ENCODE data around the gene FARSB. TPM values are rescaled to one million over a fixed set of nuclear protein-coding genes. Genes with fewer than 3 reads are reported as not detected.

The FARSB gene
- total RNA-seq, 1 experiment from 2014 or later = 50.7 TPM

DNA sequence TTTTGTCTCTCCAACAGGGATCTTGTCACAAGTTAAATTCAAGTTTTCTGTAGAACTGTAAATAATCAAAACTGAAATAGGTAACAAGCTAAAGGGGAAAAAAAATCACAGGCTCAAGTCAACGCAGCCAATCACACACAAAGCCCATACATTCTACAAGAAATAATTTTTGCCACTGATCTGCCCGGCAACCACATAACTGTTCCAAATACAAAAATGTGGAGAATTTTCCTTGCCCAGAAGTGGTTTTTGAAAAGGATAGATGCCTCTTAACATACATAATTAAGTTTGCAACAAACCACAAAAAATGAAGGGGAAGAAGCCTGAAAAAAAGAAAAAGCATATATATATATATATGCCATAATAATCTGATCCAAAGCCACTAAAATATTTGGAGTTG lies 60.3 kb downstream of the FARSB start:
- H3K4me1 ChIP-seq (ENCODE audit: control insufficient read depth in 1 of 2, insufficient read depth in 2 of 2, low read length in 2 of 2) = no peaks in the 10 kb centered on the region
- BruUV-seq (replicated peaks) = no TSS peak
- ChIA-PET RAD21 (ENCODE audit: low non-redundant PET in 1 of 2, low total read pairs in 2 of 2, uncharacterized antibody in 2 of 2, unreplicated experiment in 2 of 2) (interaction anchor here in 1 of 2 experiments (0.6 kb wide), 1 partner anchor 277 kb away, joined by 3 read pairs; no protein-coding TSS in a partner anchor), CTCF (no interaction called here), POLR2A (no interaction called here)
- no peaks in the 10 kb centered on the region; the same call in 1 of the 2 replicates for H4K20me1 ChIP-seq (ENCODE audit: insufficient read depth)
- H3K9me3 ChIP-seq (ENCODE audit: control insufficient read depth in 1 of 2, insufficient read depth in 1 of 2, low read depth in 1 of 2, low read length in 2 of 2) = no peaks in the 10 kb centered on the region
- peaks cover 41% of the 10 kb centered on the region for H3K79me2 ChIP-seq (ENCODE audit: insufficient read depth, low read length)
- no peak overlapping the region for H3K9ac ChIP-seq (ENCODE audit: low read length)
- H3K27me3 ChIP-seq (ENCODE audit: insufficient read depth, low read length) = no peaks in the 10 kb centered on the region
- H3K4me3 ChIP-seq (replicated peaks in 1 of 2; ENCODE audit: low read depth in 1 of 2, low read length in 2 of 2) = no peak overlapping the region
- intact Hi-C loops (cut with micrococcal nuclease) = no loop called here
- ATAC-seq (no peak), DNase-seq (ENCODE audit: low read depth, low spot score) (no peak)
- peaks cover 14 to 49% of the 10 kb centered on the region in 2 experiments for H3K36me3 ChIP-seq (ENCODE audit: control insufficient read depth in 1 of 2, insufficient read depth in 2 of 2, low read length in 2 of 2)
- H3K9me2 ChIP-seq (ENCODE audit: insufficient read depth) = no peaks in the 10 kb centered on the region
- H3K4me2 ChIP-seq (ENCODE audit: low read length) = no peak overlapping the region
- H2AFZ ChIP-seq (ENCODE audit: low read depth, low read length, poor library complexity, severe bottlenecking) = no peak overlapping the region
- TF ChIP-seq TCF7L2 (IDR thresholded peaks at IDR 0.05; ENCODE audit: borderline replicate concordance, extremely low read depth, insufficient read depth, insufficient read length) (no peak), POLR2AphosphoS5 (IDR thresholded peaks at IDR 0.05; ENCODE audit: low read depth, low read length) (no peak), FOSL1 (IDR thresholded peaks at IDR 0.05; ENCODE audit: low read depth) (no peak), JUND (IDR thresholded peaks at IDR 0.05) (no peak), CBX3 (IDR thresholded peaks at IDR 0.05; ENCODE audit: low read depth) (no peak), ZNF274 (IDR thresholded peaks at IDR 0.05; ENCODE audit: low read depth, low read length) (no peak), CEBPB (IDR thresholded peaks at IDR 0.05; ENCODE audit: low read depth) (no peak), YY1 (IDR thresholded peaks at IDR 0.05; ENCODE audit: extremely low read depth, insufficient replicate concordance, low read depth, low read length) (no peak), SP1 (IDR thresholded peaks at IDR 0.05; ENCODE audit: low read depth) (no peak), POLR2A (IDR thresholded peaks at IDR 0.05; ENCODE audit: borderline replicate concordance, extremely low read depth, insufficient read depth, insufficient read length) (no peak), SRF (IDR thresholded peaks at IDR 0.05; ENCODE audit: low read depth) (no peak)
- TF ChIP-seq, protein P1, sequence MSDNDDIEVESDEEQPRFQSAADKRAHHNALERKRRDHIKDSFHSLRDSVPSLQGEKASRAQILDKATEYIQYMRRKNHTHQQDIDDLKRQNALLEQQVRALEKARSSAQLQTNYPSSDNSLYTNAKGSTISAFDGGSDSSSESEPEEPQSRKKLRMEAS (IDR thresholded peaks at IDR 0.05) = no peak
- TF ChIP-seq, protein P2, sequence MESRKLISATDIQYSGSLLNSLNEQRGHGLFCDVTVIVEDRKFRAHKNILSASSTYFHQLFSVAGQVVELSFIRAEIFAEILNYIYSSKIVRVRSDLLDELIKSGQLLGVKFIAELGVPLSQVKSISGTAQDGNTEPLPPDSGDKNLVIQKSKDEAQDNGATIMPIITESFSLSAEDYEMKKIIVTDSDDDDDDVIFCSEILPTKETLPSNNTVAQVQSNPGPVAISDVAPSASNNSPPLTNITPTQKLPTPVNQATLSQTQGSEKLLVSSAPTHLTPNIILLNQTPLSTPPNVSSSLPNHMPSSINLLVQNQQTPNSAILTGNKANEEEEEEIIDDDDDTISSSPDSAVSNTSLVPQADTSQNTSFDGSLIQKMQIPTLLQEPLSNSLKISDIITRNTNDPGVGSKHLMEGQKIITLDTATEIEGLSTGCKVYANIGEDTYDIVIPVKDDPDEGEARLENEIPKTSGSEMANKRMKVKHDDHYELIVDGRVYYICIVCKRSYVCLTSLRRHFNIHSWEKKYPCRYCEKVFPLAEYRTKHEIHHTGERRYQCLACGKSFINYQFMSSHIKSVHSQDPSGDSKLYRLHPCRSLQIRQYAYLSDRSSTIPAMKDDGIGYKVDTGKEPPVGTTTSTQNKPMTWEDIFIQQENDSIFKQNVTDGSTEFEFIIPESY (IDR thresholded peaks at IDR 0.05; ENCODE audit: extremely low read depth, insufficient replicate concordance, low read length) = no peak
- no peak overlapping the region for H3K27ac ChIP-seq (ENCODE audit: low read depth, low read length)
